Measurements from ENCODE around the gene MLLT3.
"Not testable (repeated sequence)": the region's sequence is repeated elsewhere in the genome, so short reads cannot be mapped to it uniquely, and the experiment has no call there.

The MLLT3 gene

DNA sequence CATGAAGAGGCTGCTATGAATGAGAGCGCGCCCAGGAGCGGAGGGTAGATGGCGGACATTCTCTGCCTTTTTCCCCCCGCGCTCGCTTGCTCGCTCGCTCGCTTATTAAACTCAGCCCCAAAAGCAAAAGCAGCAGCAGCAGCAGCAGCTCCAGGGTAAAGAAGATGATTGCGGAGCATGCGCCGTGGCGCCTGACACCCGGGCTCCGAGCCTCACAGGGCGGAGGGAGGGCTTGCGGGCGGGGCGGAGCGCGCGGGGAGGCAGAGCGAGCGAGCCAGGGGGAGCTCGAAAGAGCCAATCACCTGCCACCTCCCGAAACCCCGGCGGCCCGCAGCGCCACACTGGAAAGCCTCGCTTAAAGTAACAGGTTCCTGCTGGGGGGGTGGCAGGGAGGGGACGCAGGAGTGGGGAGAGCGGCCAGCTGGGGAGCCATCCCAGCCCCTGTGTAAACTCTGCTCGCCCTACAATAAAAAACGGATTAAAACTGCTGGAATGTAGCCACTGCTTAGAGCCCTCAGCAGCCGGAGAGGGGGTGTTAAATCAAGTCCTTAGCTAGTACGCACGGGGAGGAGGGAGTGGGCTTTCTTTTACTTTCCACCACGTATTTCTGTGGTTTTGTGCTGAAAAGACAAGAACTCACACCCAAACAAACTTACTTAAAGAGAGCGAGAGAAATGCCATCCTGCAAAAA is at the start of gene MLLT3:
TSS of gene MLLT3 (minus strand) at position 170 of the 691 bp plus-strand sequence.
- peak; percentile 89 for DNase-seq

DNA sequence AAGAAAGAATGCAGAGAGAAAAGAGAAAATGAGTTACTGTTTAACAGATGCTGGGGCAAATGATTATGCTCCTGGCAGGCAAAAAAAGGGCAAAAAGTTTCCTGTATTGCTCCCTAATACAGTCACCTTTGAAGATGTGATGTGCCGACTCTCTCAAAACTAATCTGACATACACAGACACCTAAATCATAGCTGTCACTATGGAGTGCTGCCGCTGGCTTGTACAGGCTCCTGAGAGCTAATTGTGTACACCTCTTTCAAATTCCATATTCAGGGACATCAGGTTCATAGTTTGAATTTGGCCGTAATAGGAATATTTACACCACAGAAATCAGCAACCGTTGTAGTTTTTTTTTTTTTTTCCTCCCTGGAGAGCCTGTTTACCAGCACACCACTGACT is 49.3 kb upstream of the MLLT3 start:
- no peak for DNase-seq

DNA sequence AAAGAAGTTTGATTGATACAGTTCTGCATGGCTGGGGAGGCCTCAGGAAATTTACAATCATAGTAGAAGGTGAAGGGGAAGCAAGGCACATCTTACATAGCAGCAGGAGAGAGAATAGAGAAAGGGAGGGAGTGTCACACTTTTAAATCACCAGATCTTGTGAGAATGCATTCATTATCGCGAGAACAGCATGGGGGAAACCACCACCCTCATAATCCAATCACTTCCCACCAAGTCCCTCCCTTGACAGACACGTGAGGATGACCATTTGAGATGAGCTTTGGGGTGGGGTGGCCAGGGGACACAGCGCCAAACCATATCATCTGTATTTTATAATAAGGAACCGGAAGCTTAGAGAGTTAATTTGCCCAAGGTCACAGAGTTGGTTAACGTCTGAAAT is 48.1 kb upstream of the MLLT3 start:
- DNase-seq = no peak

DNA sequence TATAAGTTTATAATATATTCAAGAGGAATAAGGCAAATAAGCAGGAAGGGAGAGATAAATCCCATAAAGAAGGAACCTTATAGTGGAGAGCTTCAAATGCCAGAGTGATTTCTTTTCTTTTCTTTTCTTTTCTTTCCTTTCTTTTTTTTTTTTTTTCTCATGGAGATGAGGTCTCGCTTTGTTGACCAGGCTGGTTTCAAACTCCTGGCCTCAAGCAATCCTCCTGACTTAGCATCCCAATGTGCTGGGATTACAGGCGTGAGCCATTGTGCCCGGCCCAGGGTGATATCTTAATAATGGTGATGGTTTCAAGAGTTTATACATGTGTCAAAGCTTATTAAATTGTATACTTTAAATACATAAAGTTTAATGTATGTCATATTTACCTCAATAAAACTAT is 42.2 kb upstream of the MLLT3 start:
- DNase-seq = no peak

DNA sequence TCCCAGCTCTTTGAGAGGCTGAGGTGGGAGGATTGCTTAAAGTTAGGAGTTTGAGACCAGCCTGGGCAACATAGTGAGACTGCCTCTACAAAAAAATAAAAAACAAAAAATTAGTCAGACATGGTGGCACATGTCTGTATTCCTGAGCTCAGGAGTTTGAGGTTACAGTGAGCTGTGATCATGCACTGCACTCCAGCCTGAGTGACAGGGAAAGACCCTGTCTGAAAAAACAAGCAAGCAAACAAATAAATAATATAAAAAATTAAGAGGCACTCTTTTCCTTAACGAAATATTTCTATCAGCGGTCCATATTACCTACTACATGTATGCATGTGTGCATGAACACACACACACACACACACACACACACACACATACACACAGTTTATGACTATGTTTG is 40.8 kb upstream of the MLLT3 start:
- DNase-seq = no peak

DNA sequence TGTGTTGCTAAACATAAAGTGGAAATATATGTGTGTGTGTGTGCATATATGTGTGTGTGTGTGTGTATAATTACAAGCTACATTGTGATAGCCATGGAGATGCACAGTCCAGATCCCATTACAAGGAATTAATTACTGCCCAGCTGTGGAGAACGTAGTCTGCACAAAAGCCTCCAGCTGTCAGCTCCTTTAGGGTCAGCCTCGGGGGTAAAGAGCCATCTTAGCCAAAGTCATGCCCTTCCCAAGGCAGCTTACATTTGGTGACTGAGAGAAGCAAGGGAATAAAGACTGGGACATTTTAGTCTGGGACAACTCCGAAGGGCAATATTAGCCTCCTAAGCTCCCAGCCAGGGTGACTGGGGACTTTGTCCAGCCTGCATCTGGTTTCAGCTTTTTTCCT is 39.9 kb upstream of the MLLT3 start:
- DNase-seq = no peak

DNA sequence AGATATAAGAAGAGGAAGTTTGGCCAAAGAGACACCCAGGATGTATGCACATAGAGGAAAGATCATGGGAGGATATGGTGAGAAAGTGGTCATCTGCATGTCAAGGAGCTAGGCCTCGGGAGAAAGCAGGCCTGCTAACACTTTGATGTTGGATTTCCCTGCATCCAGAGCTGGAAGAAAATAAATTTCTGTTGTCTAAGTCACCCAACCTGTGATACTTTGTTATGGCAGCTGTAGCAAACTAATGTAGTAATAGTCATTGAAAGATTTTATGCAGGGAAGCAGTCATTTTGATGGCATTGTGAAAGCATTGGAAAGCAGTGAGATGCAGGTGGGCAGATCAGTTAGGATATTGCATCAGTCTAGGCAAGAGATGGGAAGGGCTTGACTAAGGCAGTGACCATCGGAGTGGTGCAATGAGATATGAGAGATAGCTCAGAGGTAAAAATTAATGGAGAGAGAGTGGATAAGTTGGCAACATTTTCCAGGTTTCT is 37.2 kb upstream of the MLLT3 start:
- peak; percentile 49 for DNase-seq

DNA sequence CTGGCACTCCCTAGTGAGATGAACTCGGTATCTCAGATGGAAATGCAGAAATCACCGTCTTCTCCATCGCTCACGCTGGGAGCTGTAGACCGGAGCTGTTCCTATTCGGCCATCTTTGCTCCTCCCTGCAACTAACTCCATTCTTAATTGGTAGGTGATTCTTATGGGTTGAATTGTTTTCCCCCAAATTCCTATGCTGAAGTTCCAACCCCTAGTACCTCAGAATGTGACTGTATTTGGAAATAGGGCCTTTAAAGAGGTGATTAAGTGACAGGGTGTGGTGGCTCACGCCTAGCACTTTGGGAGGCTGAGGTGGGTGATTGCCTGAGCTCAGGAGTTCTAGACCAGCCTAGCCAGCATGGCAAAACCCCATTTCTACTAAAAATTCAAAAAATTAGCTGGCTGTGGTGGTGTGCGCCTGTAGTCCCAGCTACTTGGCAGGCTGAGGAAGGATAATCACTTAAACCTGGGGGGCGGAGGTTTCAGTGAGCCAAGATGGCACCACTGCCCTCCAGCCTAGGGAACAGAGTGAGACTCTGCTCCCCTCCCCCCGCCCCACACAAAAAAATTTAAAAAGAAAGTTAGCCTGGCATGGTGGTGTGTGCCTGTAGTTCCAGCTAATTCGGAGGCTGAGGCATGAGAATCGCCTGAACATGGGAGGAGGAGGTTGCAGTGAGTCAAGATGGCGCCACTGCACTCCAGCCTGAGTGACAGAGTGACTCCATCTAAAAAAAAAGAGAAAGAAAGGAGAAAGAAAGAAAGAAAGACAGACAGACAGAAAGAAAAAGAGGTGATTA is 36.6 kb upstream of the MLLT3 start:
- no peak for DNase-seq

DNA sequence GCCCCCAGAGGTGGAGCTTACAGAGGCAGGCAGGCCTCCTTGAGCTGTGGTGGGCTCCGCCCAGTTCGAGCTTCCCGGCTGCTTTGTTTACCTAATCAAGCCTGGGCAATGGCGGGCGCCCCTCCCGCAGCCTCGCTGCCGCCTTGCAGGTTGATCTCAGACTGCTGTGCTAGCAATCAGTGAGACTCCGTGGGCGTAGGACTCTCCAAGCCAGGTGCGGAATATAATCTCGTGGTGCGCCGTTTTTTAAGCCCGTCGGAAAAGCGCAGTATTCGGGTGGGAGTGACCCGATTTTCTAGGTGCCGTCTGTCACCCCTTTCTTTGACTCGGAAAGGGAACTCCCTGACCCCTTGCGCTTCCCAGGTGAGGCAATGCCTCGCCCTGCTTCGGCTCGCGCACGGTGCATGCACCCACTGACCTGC is 36.0 kb upstream of the MLLT3 start:
- DNase-seq = not testable (repeated sequence)

DNA sequence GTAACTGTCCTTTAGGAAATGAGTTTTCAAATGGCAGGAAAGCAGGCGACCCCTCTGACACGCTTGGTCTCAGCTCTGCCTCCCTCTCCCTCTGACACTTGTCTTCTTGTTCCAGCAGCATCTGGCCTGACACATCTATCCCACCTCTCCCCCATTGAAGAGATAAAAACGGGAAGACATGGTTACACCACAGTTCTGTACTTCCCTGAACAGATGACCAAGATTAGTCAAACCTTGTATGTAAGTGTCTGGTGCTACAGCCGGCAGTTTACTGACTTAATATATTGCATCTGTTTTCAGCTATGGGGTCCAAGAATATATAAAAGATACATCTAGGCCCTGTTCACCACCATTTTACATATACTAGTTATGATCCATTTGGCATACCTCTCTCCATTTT is 29.6 kb upstream of the MLLT3 start:
- DNase-seq = peak; percentile 20

DNA sequence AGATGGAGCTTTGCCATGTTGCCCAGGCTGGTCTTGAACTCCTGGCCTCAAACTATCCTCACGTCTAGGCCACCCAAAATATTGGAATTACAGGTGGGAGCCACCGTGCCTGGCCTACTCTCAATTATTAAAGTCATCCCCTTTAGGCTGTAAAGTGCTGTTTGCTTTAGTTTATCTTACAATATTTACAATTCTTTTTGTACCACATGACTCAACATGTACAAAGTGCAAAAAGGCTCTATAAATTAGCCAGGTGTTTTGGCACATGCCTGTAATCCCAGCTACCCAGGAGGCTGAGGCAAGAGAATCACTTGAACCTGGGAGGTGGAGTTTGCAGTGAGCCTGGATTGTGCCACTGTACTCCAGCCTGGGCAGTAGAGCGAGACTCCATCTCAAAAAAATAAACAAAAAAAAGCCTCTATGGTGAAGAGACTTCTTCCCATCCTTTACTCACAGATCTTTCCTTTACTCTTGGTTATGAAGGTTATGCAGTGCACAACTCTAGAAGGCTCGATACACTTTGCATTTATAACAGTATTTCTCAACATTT is 28.5 kb upstream of the MLLT3 start:
- no peak for DNase-seq

DNA sequence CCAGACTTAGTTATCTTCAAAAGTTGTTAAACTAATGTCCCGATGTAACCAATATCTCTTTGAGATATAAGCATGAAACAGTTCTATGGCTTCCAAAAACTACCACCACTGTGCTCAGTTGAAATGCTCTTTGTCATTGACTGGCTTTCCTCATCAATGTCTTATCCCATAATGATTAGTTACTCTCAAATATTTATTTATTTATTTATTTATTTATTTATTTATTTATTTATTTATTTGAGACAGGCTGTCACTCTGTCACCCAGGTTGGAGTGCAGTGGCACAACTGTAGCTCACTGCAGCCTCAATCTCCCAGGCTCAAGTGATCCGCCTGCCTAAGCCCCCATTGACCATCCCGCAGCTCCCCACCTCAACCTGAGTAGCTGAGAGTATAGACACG is 28.0 kb upstream of the MLLT3 start:
- no peak for DNase-seq

DNA sequence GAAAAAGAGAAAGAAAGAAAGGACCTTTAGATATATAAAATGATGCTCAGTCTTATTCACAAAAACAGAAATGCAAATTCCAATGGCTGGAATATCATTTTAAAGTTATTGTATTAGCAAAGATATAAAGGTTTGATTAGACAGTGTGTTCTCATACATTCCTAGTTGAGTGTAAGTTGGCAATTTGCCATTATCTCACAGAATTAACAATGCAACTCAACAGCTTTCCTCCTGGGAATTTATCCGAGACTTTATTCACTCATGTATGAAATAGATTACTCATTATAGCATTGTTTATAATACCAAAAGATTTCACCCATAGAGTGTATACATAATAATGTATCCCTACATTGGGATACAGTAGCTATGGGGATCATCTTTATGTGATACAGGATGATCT is 27.1 kb upstream of the MLLT3 start:
- DNase-seq = no peak

DNA sequence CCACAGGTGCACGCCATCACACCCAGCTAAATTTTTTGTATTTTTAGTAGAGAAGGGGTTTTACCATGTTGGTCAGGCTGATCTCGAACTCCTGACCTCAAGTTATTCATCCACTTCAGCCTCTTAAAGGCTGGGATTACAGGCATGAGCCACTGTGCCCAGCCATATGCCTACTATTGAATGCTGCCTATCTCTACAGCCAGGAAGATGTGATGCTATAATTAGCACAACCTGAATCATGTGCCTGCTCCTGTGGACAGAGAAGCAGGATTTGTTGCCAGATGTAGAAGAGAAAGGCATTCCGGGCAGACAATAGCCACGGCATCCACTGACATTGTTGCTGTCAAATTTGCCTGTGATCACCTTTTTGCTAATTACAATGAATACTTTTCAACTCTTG is 24.4 kb upstream of the MLLT3 start:
- DNase-seq = no peak

DNA sequence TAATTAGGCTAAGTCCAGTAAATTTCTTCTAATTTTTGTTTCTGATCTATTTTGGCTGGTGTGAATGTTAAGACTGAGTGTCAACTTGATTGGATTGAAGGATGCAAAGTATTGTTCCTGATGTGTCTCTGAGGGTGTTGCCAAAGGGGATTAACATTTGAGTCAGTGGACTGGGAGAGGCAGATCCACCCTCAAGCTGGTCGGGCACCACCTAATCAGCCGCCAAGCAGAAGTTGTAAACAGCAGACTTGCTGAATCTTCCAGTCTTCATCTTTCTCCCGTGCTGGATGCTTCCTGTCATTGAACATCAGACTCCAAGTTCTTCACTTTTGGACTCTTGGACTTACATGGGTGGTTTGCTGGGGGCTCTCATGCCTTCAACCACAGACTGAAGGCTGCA is 21.4 kb upstream of the MLLT3 start:
- DNase-seq = no peak

DNA sequence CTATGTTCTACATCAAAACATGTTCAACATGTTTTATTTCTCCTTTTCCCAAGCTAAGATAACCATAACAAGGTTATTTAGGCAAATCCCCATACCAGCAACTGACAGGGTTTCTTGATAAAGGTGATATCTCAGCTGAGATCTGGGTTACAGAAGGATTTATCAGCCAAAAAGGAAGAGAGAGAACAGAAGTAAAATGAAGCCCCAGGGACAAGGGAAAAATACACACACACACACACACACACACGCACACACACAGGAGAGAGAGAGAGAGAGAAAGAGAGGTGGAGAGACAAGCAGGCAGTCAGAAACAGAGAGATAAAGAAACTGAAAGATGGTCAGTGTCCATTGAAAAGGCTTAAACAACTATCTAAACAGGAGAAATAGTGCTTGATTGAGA is 19.7 kb upstream of the MLLT3 start:
- DNase-seq = no peak

DNA sequence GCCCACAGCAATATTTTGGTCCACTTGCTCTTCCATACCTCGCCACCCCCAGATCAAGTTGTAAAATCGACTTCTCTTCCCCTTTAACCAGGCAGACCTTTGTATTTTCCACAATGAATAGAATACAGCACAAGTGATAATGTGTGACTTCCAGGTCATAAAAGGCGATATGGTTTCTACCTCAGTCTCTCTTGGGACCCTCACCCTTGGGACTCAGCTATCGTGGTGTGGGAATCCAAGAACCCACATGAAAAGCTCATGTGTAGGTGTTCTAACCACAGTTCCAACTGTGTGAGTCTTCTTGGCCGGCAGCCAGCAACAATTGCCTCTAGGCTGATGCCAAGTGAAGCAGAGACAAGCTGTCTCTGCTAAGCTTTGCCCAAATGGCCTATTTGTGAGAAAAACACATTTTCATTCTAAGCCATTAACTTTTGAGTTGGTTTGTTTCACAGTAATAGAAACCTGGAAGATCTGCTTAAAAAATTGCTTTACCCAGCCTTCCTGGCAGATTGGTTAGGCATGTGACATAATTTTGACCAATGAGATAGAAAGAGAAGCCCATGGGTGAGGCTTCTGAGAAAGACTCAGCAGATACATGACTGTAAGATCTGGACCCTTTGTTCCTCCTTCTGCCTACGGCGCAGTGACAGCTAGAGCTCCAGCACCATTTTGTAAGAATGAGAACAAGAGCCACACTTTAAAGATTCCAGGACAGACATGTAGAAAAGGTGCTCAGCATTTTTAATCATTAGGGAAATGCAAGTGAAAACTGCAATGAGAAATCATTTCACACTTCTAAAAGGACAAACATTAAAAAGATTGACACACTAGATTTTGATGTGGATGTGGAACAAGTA is 18.3 kb upstream of the MLLT3 start:
- DNase-seq = no peak

DNA sequence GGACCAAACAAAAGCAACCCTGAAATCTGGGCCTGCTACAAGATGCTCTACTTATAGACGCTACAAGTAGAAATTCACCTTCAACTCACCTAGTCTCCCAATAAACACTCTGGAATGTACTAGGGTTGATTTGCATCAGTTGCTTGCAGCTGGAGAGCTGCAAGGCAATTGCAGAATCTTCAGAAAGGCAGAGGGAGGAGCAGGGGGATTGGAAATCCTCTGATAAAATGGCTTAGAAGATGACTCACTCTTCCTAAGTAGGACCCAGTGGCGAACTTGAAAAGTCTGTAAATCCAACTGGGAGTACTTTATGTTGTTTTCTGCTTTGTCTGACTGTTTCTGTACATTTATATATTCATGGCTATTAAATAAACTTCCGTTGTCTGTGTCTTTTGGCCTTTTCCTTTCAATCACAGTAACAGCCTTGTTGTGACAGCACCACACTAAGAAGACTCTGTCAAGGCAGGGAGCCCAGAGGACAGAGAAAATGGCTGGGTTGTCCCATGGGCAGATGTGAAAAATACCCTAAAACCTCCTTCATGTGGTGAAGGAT is 14.7 kb upstream of the MLLT3 start:
- no peak for DNase-seq

DNA sequence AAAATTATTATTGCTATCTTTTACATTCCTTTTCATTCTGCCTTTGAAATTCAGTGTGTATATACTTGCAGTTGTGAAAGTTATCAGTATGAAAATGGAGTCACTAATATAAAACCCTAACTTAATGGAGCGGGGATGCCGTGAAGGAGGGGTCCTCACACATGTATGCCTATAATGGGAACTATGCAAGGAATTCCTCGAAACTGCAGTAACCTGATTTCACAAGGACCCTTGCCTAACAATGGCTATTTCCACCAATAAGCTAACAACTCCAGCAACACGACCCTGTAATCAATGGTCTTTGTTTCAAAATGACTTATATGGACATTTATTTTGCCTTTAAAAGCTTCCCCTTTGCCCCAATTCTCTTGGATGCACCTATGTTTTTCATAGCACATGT is 12.6 kb upstream of the MLLT3 start:
- no peak for DNase-seq

DNA sequence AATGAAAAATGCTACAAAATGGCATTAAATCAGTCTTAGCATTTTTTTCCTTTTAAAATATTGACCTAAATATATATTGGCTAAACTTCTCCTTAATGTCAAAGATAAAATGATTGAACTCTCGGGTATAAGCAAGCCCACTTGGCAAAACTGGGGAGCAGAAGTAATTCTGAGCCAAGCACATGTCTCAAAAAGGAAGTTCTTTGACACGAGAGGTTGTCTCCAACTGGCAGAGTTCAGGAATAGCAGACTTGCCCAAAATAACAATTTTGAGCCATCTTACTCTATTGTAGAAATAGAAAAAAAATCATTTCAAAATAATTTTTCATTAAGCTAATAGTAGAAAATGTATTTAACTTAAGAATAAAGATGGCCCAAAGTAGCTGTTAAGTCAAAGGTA is 10.4 kb upstream of the MLLT3 start:
- DNase-seq = no peak

DNA sequence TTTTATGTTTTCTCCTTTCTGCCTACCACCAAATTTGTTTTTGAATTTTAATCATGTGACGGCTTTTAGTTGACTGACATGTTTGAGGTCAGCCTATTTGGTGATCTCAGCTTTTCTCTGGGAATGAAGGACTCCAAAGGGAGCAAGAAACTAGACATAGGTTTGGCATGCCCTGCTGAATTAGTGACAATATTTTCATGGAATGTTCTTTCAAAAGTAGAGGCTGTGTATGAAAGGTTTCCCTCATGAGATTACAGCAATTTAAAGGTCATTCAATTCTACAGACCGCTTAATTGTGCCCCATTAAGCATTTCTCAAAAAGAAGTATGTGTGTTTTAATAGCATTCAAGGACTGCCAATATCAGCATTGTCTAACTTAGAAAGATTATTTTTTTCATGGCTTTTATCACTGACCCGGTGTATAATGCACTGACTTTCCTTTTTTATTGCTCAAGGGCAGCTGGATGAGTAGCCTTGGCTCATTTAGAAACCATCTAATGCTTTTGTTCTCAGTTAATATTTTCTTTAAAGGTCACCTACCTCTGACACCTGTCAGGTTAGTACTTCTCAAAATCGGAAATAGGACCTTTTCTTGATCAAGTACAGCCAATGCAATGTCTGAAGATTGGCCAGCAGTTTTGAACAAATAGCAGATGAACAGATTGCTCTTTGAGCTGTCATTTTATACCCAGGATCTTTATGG is 8.1 kb upstream of the MLLT3 start:
- DNase-seq = no peak

DNA sequence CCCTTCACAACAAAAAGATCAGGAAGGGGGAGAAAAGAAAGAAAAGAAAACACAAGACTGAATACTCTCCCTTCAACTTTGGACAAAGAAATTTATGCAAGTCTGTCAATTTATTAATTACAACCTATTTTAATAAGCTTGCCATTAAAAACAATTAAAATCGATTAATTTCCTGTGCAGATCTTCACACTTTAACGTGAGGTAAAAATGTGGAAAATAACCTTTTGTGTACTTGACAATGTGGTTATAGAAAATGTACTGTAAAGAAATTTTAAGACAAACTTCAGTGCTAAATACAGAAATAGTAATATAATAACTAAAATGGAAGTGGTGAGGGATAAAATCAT is 2.7 kb upstream of the MLLT3 start:
- DNase-seq = no peak

Data from GF-D8 (cell line).